ENCODE results near the gene ZNF581.

ZNF581 gene

GRCh38 chr19:55614711-55615542 lies 28.5 kb upstream of the ZNF581 start:
- no peak overlapping the region for H3K4me3 ChIP-seq (ENCODE audit: low read length)
- peaks cover 2% of the 10 kb centered on the region for H3K36me3 ChIP-seq (ENCODE audit: control insufficient read depth, insufficient read depth, low read length)
- H3K9ac ChIP-seq (ENCODE audit: low read length): no peak overlapping the region
- H3K27ac ChIP-seq (ENCODE audit: low read depth, low read length): no peak overlapping the region
- no peaks in the 10 kb centered on the region for H3K27me3 ChIP-seq (ENCODE audit: control insufficient read depth, insufficient read depth, low read length)
- H3K4me1 ChIP-seq (ENCODE audit: control insufficient read depth, insufficient read depth, low read length): no peaks in the 10 kb centered on the region

- H3K27me3 ChIP-seq (ENCODE audit: control insufficient read depth, insufficient read depth, low read length): no peaks in the 10 kb centered on the region
- H3K9ac ChIP-seq (ENCODE audit: low read length): no peak overlapping the region
- H3K27ac ChIP-seq (ENCODE audit: low read depth, low read length): no peak overlapping the region
- H3K4me1 ChIP-seq (ENCODE audit: control insufficient read depth, insufficient read depth, low read length): no peaks in the 10 kb centered on the region
- H3K36me3 ChIP-seq (ENCODE audit: control insufficient read depth, insufficient read depth, low read length): peaks cover 2% of the 10 kb centered on the region
- H3K4me3 ChIP-seq (ENCODE audit: low read length): no peak overlapping the region
These were observed 27.7 kb upstream of the ZNF581 start for GRCh38 chr19:55615543-55616394.

- Histone ChIP-seq H3K27ac (ENCODE audit: low read depth, low read length) (no peak overlapping the region), H3K4me1 (ENCODE audit: control insufficient read depth, insufficient read depth, low read length) (no peaks in the 10 kb centered on the region), H3K9ac (ENCODE audit: low read length) (no peak overlapping the region), H3K27me3 (ENCODE audit: control insufficient read depth, insufficient read depth, low read length) (no peaks in the 10 kb centered on the region), H3K4me3 (ENCODE audit: low read length) (no peak overlapping the region), H3K36me3 (ENCODE audit: control insufficient read depth, insufficient read depth, low read length) (peaks cover 2% of the 10 kb centered on the region)
These were observed 27.0 kb upstream of the ZNF581 start for GRCh38 chr19:55616395-55616875.

- Histone ChIP-seq H3K36me3 (ENCODE audit: control insufficient read depth, insufficient read depth, low read length) (peaks cover 2% of the 10 kb centered on the region), H3K4me3 (ENCODE audit: low read length) (no peak overlapping the region), H3K27ac (ENCODE audit: low read depth, low read length) (no peak overlapping the region), H3K4me1 (ENCODE audit: control insufficient read depth, insufficient read depth, low read length) (no peaks in the 10 kb centered on the region), H3K9ac (ENCODE audit: low read length) (no peak overlapping the region), H3K27me3 (ENCODE audit: control insufficient read depth, insufficient read depth, low read length) (no peaks in the 10 kb centered on the region)
These were observed 26.0 kb upstream of the ZNF581 start for GRCh38 chr19:55617426-55617825.

- Histone ChIP-seq H3K27ac (ENCODE audit: low read depth, low read length) (no peak overlapping the region), H3K4me3 (ENCODE audit: low read length) (no peak overlapping the region), H3K9ac (ENCODE audit: low read length) (no peak overlapping the region), H3K4me1 (ENCODE audit: control insufficient read depth, insufficient read depth, low read length) (no peaks in the 10 kb centered on the region), H3K36me3 (ENCODE audit: control insufficient read depth, insufficient read depth, low read length) (peaks cover 2% of the 10 kb centered on the region), H3K27me3 (ENCODE audit: control insufficient read depth, insufficient read depth, low read length) (no peaks in the 10 kb centered on the region)
These were observed 25.0 kb upstream of the ZNF581 start for GRCh38 chr19:55618426-55618825.

- H3K27me3 ChIP-seq (ENCODE audit: control insufficient read depth, insufficient read depth, low read length): no peaks in the 10 kb centered on the region
- H3K9ac ChIP-seq (ENCODE audit: low read length): no peak overlapping the region
- H3K36me3 ChIP-seq (ENCODE audit: control insufficient read depth, insufficient read depth, low read length): peaks cover 2% of the 10 kb centered on the region
- H3K4me1 ChIP-seq (ENCODE audit: control insufficient read depth, insufficient read depth, low read length): no peaks in the 10 kb centered on the region
- H3K4me3 ChIP-seq (ENCODE audit: low read length): no peak overlapping the region
- no peak overlapping the region for H3K27ac ChIP-seq (ENCODE audit: low read depth, low read length)
These were observed 24.2 kb upstream of the ZNF581 start for GRCh38 chr19:55619286-55619685.

- peaks cover 2% of the 10 kb centered on the region for H3K36me3 ChIP-seq (ENCODE audit: control insufficient read depth, insufficient read depth, low read length)
These were observed 22.8 kb upstream of the ZNF581 start for GRCh38 chr19:55620410-55621204.

GRCh38 chr19:55621205-55621672 lies 22.2 kb upstream of the ZNF581 start:
- H3K36me3 ChIP-seq (ENCODE audit: control insufficient read depth, insufficient read depth, low read length): peaks cover 2% of the 10 kb centered on the region
- H3K4me1 ChIP-seq (ENCODE audit: control insufficient read depth, insufficient read depth, low read length): no peaks in the 10 kb centered on the region
- no peaks in the 10 kb centered on the region for H3K27me3 ChIP-seq (ENCODE audit: control insufficient read depth, insufficient read depth, low read length)
- H3K9ac ChIP-seq (ENCODE audit: low read length): no peak overlapping the region
- H3K4me3 ChIP-seq (ENCODE audit: low read length): no peak overlapping the region
- H3K27ac ChIP-seq (ENCODE audit: low read depth, low read length): no peak overlapping the region

More at GRCh38 chr19:55620410-55621204, 22.8 kb upstream of the ZNF581 start:
- no peaks in the 10 kb centered on the region for H3K27me3 ChIP-seq (ENCODE audit: control insufficient read depth, insufficient read depth, low read length)
- no peak overlapping the region for H3K9ac ChIP-seq (ENCODE audit: low read length)
- no peak overlapping the region for H3K27ac ChIP-seq (ENCODE audit: low read depth, low read length)
- H3K4me1 ChIP-seq (ENCODE audit: control insufficient read depth, insufficient read depth, low read length): no peaks in the 10 kb centered on the region
- H3K4me3 ChIP-seq (ENCODE audit: low read length): no peak overlapping the region

GRCh38 chr19:55621673-55622231 lies 21.7 kb upstream of the ZNF581 start:
- H3K4me1 ChIP-seq (ENCODE audit: control insufficient read depth, insufficient read depth, low read length): no peaks in the 10 kb centered on the region
- no peaks in the 10 kb centered on the region for H3K27me3 ChIP-seq (ENCODE audit: control insufficient read depth, insufficient read depth, low read length)
- H3K36me3 ChIP-seq (ENCODE audit: control insufficient read depth, insufficient read depth, low read length): no peaks in the 10 kb centered on the region
- H3K9ac ChIP-seq (ENCODE audit: low read length): no peak overlapping the region
- H3K27ac ChIP-seq (ENCODE audit: low read depth, low read length): no peak overlapping the region
- H3K4me3 ChIP-seq (ENCODE audit: low read length): no peak overlapping the region

GRCh38 chr19:55622242-55622969 lies 21.0 kb upstream of the ZNF581 start:
- no peak overlapping the region for H3K27ac ChIP-seq (ENCODE audit: low read depth, low read length)

GRCh38 chr19:55623130-55623529 lies 20.3 kb upstream of the ZNF581 start:
- H3K4me3 ChIP-seq (ENCODE audit: low read length): no peak overlapping the region
- no peaks in the 10 kb centered on the region for H3K36me3 ChIP-seq (ENCODE audit: control insufficient read depth, insufficient read depth, low read length)
- no peaks in the 10 kb centered on the region for H3K4me1 ChIP-seq (ENCODE audit: control insufficient read depth, insufficient read depth, low read length)
- H3K9ac ChIP-seq (ENCODE audit: low read length): no peak overlapping the region
- H3K27ac ChIP-seq (ENCODE audit: low read depth, low read length): no peak overlapping the region
- no peaks in the 10 kb centered on the region for H3K27me3 ChIP-seq (ENCODE audit: control insufficient read depth, insufficient read depth, low read length)

More at GRCh38 chr19:55622242-55622969, 21.0 kb upstream of the ZNF581 start:
- no peaks in the 10 kb centered on the region for H3K27me3 ChIP-seq (ENCODE audit: control insufficient read depth, insufficient read depth, low read length)
- H3K4me1 ChIP-seq (ENCODE audit: control insufficient read depth, insufficient read depth, low read length): no peaks in the 10 kb centered on the region
- H3K36me3 ChIP-seq (ENCODE audit: control insufficient read depth, insufficient read depth, low read length): no peaks in the 10 kb centered on the region
- no peak overlapping the region for H3K9ac ChIP-seq (ENCODE audit: low read length)
- no peak overlapping the region for H3K4me3 ChIP-seq (ENCODE audit: low read length)
